NCI-H460 (cell line): ENCODE results near the gene CAPG. TPM values are rescaled to one million over a fixed set of nuclear protein-coding genes. Genes with fewer than 3 reads are reported as not detected.
A peak's percentile ranks its signal among the peaks of the same experiment; 100 is the strongest.
"Not testable (repeated sequence)": the region's sequence is repeated elsewhere in the genome, so short reads cannot be mapped to it uniquely, and the experiment has no call there.

Experiments used
- DNase-seq: peaks from one replicate; pipeline ENCODE4 v3.0.0-alpha.2; 2016; ENCODE audit warnings: low read depth; ENCODE audit errors: extremely low read depth
- total RNA-seq: library from RNA; depleted of rRNA; stranded (reverse); fragments of >200 nt; shearing (Covaris generic); gene quantifications from 2 replicates; pipeline ENCODE4 v1.2.3, GENCODE V29; 2014

Gene CAPG
- total RNA-seq, 1 experiment from 2014 or later = 95.2 TPM

DNA sequence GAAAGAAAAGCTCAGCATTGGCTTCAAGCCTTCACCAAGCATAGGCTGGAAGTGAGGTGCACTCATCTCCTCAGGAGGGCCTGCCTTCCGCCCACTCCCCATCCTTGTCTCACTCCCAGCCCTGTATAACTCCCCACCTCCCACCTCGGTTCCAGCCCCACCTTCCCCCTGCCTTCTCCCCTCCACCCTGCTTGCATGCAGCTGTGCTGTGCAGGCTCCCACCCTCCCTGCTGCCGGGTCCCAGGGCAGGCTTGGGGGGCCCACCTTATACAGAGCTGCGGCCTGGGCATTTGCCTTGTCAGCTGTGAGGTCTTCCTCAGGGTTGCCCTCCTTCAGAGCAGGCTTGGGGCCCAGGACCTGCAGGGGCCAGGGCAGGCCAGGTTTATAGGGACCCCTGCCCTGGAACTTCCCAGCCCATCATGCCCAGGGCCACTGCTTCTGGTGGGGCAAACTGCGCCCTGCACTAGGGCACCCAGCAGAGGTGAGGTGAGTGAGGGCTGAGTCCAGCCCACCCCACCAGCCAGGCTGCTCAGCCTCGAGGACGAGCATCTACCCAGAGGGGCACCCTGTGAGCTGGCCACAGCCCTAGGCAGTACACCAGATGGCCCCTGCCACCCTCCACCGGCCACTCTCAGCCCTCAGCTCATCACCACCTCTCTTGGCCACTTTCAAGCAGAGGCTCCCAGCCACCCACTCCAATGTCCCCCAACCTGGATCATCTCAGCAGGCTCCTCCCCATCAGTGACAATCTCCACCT, 11.6 kb downstream of the CAPG start:
- no peak for DNase-seq

DNA sequence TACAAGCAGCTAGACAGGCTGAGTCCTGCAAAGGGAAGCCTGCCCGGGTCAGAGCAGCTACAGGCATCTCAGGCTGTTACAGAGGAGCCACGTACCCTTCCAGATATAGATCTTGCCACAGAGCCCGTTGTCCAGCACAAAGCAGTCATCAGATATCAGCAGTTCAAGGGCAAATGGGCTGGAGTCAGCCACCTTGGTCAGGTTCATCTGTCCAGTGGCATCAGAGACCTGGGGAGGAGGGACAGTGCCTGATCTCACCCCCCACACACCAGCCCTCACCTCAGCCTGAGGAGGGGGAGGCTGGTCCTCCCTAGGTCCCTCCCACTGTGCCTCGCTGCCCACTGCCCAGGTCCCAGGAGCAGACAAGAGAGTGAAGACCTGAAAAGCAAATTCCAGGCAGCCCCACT, 12.2 kb downstream of the CAPG start:
- no peak for DNase-seq

DNA sequence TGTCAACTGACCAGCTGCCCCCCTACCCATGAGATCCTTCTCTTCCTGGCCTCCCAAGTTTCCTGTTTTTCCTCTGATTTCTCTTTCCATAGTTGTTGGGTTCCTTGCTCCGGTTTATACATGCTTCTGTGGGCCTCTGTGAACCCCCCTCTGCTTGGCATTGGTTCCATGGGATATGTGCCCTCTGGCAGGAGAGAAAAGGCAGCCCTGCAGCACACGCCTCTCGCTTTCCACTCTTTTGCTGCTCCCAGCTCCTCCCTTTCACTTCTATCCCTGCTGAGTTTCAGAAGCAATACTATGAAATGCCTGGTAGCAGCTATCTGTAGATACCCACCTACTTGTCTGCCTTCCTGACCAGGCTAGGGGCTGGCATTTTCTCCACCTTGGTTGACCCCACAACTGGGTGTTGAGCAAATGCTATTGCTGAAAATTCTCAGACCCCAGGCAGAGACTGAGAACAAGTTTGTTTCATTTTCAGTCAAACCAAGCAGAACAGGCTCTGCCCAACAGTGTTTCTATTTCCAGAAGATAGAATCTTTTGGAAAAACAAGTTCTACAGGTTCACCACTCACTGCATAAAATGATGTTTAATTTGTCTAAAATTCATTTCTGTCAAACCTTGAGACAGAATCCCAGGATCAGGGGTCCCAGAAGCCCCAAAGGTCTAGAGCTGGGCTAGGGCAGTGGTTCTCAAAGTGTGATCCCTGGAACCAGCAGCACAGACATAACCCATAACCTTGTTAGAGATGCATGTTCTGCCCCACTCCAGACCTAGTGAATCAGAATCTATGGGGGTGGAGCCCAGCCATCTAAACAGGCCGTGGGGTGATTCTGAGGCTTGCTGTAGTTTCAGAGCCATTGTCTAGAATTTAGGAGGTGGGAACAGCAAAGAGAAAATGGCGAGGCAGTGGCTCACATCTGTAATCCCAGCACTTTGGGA, 13.4 kb downstream of the CAPG start:
- DNase-seq = no peak

DNA sequence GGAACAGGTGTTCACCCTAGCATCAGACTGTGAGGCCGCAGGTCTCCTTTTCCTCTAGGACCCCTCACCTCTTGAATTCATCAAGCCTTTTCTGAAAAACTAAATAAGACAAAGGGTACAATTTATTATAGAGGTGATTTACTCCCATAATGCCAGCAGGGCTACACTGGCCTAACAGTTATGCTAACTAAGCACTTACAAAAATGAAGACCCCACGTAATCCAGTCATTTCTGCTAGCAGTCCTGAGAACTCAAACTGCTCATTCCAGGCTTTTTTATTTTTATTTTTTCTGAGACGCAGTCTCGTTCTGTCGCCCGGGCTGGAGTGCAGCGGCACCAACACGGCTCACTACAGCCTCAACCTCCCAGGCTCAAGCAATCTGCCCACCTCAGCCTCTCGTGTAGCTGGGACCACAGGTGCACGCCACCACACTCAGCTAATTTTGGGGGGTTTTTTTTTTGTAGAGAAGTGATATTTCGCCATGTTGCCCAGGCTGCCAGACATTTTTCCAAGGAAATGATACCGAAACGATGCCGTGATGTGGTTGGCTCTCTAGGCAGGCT, 14.2 kb downstream of the CAPG start:
- DNase-seq = no peak

DNA sequence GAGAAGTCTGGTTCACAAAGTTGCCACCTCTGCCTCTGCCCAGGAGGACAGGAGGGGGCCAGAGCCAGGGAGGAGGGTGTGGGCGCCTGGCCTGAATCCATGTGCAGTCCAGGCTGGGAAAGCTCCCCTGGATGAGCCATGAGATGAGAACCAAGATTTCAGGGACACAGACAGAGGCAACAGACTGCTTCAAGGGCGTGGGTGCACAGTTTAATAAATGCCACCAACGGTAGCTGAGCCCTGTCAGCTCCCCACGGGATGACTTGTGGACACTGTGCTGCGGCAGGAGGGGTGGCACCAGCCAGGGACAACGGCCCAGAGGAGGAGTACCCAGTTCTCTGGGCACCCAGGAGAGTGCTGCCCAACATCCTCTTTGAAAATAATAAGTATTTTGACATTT, 15.2 kb downstream of the CAPG start:
- DNase-seq = no peak

DNA sequence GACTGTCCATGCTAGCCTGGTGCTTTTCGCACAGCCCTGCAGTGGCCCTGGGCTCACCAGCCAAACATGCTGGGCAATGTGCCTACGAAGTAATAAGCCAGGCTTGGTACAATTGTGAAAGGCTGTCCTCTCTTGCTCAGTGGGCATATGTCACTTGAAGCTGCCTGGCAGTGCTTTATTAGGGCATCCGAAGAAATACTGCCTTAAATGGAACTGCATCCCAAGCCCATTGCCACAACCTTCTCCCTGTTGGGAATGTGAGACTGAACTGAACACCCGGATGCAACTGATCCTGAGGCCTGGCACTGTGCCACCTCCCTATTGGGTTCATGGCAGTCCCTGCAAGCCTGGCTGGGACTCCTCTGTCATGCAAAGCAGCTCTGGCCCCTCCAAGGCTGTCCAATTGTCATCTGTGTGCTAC, 15.9 kb downstream of the CAPG start:
- DNase-seq = no peak

DNA sequence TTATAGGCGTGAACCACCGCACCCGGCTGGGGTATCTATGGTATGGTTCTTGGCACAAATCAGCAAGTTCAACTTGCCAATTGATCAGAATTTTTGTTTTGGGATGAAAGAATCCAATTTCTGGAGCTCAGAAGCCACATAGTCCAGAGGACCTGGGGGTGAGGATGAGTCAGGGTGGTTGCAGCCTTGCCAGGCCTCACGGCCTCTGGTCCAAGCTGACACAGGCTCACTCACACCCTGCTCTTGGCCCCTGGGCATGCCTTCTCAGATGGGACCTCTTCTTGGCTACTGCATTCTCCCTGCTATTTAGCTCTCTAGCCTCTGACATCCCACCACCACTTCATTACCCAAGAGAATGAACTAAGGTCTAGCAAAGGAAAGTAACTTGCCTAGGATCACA, 16.3 kb downstream of the CAPG start:
- no peak for DNase-seq

DNA sequence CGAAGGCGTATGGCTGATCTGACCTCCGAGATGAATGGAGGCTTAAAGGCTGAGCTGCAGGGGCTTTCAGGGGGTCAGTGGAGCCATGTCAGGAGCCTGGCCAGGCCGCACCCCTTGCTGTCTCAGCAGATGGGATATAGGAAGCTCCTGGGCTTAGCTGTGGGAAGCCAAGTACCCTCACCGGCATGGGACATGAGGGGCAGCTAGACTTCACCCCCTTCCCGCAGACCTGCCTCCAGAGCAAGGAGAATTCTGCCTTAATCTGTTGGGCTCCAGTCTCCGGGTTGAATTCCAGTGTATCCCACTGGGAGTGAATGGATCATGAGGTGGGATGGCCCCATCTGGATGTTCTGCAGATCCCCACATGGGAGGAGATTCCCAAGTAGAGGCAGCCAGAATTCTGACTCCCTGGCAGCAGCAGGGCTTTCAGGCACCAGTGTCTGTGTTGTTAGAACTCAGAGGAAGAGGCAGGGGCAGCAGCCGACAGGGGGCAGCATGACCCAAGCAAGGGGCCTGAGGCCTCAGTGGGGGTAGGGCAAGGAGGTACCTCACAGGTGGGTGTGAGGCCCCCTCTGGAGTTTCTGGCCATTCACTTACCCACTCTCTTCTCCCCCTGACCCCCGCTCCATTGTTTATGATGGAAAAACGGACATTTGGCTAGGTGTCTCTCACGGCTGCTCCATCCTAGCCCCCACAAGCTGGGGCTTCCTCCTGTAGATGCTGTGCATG, 19.1 kb downstream of the CAPG start:
- peak; percentile 52 for DNase-seq

DNA sequence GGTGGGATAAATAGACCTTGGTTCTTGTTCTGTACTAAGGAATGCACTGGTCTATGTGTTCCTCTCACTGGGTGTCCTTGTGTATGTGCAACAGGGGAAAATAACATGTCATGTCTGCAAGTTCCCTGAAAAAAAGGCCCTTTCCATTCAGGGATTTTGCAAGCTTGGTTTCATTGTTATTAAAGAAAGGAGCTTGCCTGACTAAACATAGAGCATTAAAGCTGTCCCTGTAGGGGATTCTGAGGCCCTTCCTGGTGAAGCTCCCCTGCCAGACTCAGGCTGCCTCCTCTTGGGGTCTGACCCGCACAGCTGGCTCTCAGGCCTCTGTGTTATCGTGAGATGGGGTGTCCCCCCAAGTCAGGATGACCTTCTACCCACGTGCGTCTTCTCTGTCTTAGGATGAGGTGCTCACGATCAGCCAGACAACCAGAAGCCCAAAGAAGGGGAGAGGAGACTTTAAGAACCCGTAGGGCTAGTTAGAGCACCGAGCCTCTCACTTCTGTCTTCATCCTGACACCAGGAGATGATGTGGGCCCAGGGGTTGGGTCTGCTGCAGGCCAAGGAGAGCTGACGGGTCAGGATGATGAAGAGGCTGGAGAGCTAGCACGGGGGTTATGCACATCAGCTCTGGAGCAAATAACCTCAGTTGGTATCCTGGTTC, 21.2 kb downstream of the CAPG start:
- no peak for DNase-seq

DNA sequence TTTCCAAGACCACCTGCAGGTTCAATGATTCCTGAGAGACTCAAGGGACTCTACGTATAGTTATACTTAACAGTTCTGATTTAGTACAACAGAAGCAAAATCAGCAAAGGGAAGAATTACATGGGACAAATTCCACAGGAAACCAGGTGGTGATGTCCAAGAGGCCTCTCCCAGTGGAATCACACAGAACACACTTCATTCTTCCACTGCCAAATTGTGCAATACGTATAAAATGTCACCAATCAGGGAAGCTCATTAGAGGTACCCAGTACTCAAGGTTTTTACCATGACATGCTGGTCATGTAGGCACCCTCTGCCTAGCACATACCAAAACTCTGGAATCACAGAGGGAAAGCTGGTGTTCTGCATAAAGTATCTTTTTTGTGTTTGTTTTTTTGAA, 22.4 kb downstream of the CAPG start:
- no peak for DNase-seq

DNA sequence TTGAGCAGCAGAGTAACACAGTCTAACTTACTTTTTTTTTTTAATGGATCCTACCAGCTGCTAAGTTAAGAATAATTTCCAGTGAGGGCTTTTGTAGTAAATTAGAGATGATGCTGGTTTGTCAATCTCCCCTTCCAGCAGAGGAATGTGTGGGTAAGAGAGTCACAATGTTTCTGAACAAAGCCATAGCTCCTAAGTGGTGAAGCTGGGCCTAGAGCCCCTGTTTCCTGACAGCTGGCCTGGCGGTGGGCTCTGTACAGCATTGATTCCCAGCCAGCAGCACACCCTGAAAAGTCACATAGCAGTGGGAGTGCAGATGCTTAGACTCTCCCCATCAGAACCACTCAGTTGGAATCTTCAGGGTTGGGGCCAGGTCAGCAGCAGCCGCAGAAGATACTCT, 24.4 kb downstream of the CAPG start:
- no peak for DNase-seq

DNA sequence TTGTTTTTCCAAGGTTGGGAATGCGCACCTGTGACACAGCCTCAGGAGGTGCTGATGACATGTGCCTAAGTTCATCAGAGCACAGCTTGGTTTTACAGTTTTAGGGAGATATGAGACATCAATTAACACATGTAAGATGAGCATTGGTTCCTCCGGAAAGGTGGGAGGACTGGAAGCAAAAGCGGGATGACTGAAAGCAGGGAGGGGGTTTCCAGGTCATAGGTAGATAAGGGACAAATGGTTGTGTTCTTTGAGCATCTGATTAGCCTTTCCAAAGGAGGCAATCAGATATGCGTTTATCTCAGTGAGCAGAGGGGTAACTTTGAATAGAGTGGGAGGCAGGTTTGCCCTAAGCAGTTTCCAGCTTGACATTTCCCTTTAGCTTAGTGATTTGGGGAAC, 26.3 kb downstream of the CAPG start:
- no peak for DNase-seq

DNA sequence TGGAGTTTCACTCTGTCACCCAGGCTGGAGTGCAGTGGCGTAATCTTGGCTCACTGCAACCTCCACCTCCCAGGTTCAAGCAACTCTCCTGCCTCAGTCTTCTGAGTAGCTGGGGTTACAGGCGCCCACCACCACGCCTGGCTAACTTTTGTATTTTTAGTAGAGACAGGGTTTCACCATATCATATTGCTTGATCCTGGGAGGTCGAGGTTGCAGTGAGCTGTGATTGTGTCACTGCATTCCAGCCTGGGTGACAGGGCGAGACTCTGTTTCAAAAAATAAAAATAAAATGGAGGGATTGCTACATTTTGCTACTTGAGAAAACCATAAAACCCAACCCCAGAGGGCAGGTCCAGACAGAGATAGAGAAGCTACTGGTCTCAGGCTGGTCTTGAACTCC, 27.0 kb downstream of the CAPG start:
- DNase-seq = not testable (repeated sequence)

DNA sequence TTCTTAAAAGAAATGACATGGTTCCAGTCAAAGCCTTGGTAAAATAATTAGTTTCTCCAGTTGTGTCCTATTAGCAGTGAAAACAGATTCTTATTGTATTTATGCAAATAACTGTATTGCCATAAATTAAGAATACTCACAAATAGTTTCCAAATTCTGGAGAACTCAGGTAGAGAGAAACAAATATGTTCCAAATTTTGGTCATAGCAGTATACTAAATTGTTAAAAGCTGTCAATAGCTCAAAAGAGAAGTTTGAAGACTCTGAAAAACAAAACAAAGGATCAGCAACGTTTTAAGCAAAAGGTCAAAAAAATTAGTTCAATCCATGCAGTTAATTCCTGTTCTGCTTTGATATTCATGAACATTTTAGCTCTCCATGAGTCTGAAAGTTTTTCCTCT, 30.1 kb downstream of the CAPG start:
- DNase-seq = no peak

DNA sequence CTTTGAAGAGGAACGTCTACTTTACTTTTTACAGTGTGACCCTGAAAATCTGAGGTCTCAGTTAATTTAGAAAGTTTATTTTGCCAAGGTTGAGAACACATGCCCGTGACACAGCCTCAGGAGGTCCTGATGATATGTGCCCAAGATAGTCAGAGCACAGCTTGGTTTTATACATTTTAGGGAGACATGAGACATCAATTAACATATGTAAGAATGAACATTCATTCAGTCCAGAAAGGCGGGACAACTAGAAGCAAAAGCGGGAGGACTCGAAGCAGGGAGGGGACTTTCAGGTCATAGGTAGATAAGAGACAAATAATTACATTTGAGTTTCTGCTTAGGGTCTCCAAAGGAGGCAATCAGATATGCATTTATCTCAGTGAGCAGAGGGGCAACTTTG, 31.9 kb downstream of the CAPG start:
- DNase-seq = no peak

DNA sequence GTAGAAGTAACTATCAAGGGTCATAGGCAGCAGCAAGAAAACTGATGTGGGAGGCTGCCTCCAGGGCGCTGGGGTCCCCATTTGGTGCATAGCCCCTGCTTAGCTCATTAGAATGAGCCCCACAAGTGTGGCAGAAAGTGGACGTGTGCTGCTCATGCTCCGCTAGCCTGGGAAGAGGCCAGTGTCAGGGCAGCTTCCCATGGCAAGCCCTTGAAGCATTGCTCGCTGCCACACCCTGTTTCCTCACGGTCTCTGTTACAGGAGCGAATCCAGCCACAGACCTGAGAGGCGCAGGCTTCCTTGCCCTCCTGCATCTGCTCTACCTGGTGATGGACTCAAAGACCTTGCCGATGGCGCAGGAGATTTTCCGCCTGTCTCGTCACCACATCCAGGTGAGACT, 33.1 kb downstream of the CAPG start:
- no peak for DNase-seq

DNA sequence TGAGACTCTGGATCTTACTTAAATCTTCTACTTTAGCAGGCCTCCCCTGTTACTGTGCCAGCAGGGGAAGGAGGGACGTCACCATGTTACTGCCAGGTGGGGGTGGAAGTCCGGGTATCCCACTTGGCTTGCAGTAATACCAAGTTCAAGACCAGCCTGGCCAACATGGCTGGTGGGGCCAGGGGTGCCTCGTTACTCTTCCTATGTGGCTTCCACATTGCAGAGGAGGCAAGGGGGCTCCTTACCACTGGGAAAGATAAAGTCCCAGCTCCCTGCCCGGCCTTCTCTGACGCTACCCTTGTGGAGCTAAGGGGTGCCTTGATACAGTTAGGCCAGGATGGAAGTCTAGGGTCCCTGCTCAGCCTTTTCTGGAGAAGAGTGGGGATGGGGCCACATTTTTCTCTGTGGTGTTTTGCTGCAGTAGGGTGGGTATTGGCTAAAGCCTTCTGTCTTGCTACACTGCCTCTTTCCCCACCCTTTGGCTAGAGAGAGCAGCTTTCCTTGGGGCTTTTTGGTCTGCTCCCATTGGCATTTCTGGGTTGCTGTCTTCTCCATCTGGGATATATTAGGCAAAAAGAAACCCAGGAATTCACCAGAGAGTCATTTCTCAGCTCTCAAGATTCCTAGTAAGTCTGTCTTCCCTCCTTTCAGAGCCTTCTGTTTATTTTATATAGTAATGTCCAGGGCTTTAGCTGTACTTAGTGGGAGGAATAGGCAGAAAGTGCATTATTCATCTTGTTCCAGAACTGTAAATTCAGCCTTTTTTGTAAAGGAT, 33.7 kb downstream of the CAPG start:
- no peak for DNase-seq

DNA sequence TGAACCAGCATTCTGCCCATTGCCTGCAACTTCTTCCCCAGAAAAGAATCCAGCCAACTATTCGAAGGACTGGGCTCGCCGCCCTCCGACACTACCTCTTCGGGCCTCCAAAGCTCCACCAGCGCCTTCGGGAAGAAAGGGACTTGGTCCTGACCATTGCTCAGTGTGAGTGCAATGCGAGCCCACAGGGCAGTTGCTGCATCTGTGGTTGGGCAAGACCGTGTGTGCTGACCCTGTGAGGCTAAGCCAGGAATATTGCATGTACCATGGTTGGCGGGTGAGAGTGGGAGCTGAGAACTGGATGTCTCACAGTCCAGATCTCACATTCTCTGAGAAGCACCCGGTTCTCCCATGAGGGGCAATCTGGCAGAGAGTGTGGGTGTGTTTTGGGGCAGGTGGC, 39.1 kb downstream of the CAPG start:
- DNase-seq = no peak

DNA sequence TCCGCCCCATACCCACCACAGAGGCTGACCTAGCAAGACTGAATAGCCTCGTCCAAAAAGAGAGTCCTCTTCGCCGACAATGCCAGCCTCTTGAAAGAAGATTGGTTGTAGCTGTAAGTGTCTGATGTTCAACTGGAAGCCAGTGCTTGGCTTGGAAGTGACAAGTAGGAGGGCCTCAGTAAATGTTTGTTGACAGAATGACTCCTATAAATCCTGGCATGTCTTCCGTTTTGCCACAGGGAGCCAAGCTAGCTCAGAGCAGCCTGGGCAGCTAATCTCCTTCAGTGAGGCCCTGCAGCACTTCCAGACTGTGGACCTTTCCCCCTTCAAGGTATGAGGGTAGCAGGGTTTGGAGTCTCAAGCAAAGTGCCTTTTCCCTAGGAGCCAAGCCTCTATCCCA, 40.7 kb downstream of the CAPG start:
- DNase-seq = peak; percentile 35

DNA sequence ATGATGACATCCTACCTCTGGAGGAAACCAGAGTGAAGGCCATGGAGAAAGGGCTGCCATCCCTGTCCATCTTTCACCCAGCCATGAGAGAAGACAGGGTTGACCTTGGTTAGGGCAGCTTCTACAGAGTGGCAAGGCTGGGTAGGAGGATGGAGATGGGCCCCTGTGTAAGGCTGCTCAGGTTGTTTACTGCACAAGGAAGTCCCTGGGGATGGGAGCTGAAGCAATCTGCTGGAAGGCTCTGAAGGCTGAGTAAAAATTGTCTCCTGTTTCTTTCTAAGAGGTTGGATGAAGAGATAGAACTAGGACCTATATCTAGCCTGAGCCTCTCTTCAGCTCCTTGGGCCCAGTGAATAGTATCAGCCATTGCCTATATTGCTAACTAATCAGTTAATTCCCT, 41.2 kb downstream of the CAPG start:
- no peak for DNase-seq
